H9 (cell line): ENCODE results near the gene ITPR1. TPM values are rescaled to one million over a fixed set of nuclear protein-coding genes. Genes with fewer than 3 reads are reported as not detected.

Experiments used
- DNase-seq: peaks from one replicate; pipeline ENCODE4 v3.0.0-alpha.2; 2017
- H2AFZ ChIP-seq: one replicate; pipeline ENCODE4 v1.6.1; 2013; ENCODE audit warnings: mild to moderate bottlenecking, low read length, control low read depth, moderate library complexity
- H2AK5ac ChIP-seq: 2 replicates; pipeline ENCODE4 v1.6.1; 2013; ENCODE audit warnings: low read length, control low read depth, mixed read lengths; ENCODE audit not compliant: insufficient read length
- H2BK120ac ChIP-seq: one replicate; pipeline ENCODE4 v1.6.1; 2013; ENCODE audit warnings: low read depth, mild to moderate bottlenecking, low read length, control low read depth, inconsistent platforms; ENCODE audit not compliant: poor library complexity, severe bottlenecking
- H2BK12ac ChIP-seq: 2 replicates; pipeline ENCODE4 v1.6.1; 2013; ENCODE audit warnings: low read length, control low read depth, mixed read lengths, low read depth; ENCODE audit not compliant: insufficient read length
- H2BK15ac ChIP-seq: 2 replicates; pipeline ENCODE4 v1.6.1; 2013; ENCODE audit warnings: low read depth, low read length, control low read depth
- H2BK20ac ChIP-seq: one replicate; pipeline ENCODE4 v1.6.1; 2013; ENCODE audit warnings: low read depth, mild to moderate bottlenecking, low read length, control low read depth, inconsistent platforms; ENCODE audit not compliant: poor library complexity, severe bottlenecking
- H2BK5ac ChIP-seq: 2 replicates; pipeline ENCODE4 v1.6.1; 2013; ENCODE audit warnings: low read length, control low read depth, mixed read lengths; ENCODE audit not compliant: insufficient read length
- H3K14ac ChIP-seq: 2 replicates; pipeline ENCODE4 v1.6.1; 2013; ENCODE audit warnings: low read length, control low read depth; ENCODE audit not compliant: insufficient read depth
- H3K18ac ChIP-seq: 2 replicates; pipeline ENCODE4 v1.6.1; 2013; ENCODE audit warnings: low read depth, mild to moderate bottlenecking, mixed read lengths, low read length, control low read depth; ENCODE audit not compliant: insufficient read length
- H3K23ac ChIP-seq: 2 replicates; pipeline ENCODE4 v1.6.1; 2013; ENCODE audit warnings: low read length, control low read depth, mixed read lengths, low read depth; ENCODE audit not compliant: insufficient read length
- H3K23me2 ChIP-seq: 2 replicates; pipeline ENCODE4 v1.6.1; 2013; ENCODE audit warnings: low read depth, mild to moderate bottlenecking, mixed read lengths, low read length, control low read depth; ENCODE audit not compliant: insufficient read length, poor library complexity, severe bottlenecking
- H3K27ac ChIP-seq: 2 replicates; pipeline ENCODE4 v1.5.1; 2013; ENCODE audit warnings: low read length, control low read depth, mixed read lengths, low read depth; ENCODE audit not compliant: insufficient read length
- H3K27me3 ChIP-seq: 2 replicates; pipeline ENCODE4 v1.6.1; 2013; ENCODE audit warnings: low read length, control low read depth, inconsistent platforms; ENCODE audit not compliant: insufficient read depth
- H3K4ac ChIP-seq: 2 replicates; pipeline ENCODE4 v1.6.1; 2013; ENCODE audit warnings: low read depth, mild to moderate bottlenecking, control low read depth, inconsistent platforms, low read length, moderate library complexity
- H3K4me1 ChIP-seq: 2 replicates; pipeline ENCODE4 v1.6.1; 2013; ENCODE audit warnings: low read length, control low read depth, inconsistent platforms; ENCODE audit not compliant: insufficient read depth
- H3K4me2 ChIP-seq: 2 replicates; pipeline ENCODE4 v1.6.1; 2013; ENCODE audit warnings: low read length, control low read depth, mixed read lengths; ENCODE audit not compliant: insufficient read length, insufficient read depth
- H3K56ac ChIP-seq: 2 replicates; pipeline ENCODE4 v1.6.1; 2013; ENCODE audit warnings: low read depth, mild to moderate bottlenecking, mixed read lengths, low read length, control low read depth; ENCODE audit not compliant: insufficient read length
- H3K79me1 ChIP-seq: 2 replicates; pipeline ENCODE4 v1.6.1; 2013; ENCODE audit warnings: low read depth, mild to moderate bottlenecking, moderate library complexity, low read length, control low read depth, inconsistent platforms; ENCODE audit not compliant: insufficient read depth, poor library complexity, severe bottlenecking
- H3K79me2 ChIP-seq: 2 replicates; pipeline ENCODE4 v1.6.1; 2013; ENCODE audit warnings: low read length, control low read depth, inconsistent platforms; ENCODE audit not compliant: insufficient read depth
- H3K9ac ChIP-seq: 2 replicates; pipeline ENCODE4 v1.6.1; 2013; ENCODE audit warnings: low read length, control low read depth, mixed read lengths; ENCODE audit not compliant: insufficient read length; ENCODE audit errors: extremely low read depth
- H3K9me3 ChIP-seq: one replicate; pipeline ENCODE4 v1.6.1; 2013; ENCODE audit warnings: low read depth, low read length, inconsistent platforms; ENCODE audit not compliant: control insufficient read depth
- H3T11ph ChIP-seq: one replicate; pipeline ENCODE4 v1.6.1; 2013; ENCODE audit warnings: mild to moderate bottlenecking, low read length, control low read depth, inconsistent platforms
- H4K20me1 ChIP-seq: one replicate; pipeline ENCODE4 v1.6.1; 2013; ENCODE audit not compliant: control insufficient read depth, insufficient read length, insufficient read depth
- H4K5ac ChIP-seq: 2 replicates; pipeline ENCODE4 v1.6.1; 2013; ENCODE audit warnings: low read depth, mild to moderate bottlenecking, mixed read lengths, low read length, control low read depth; ENCODE audit not compliant: insufficient read length
- H4K8ac ChIP-seq: replicated peaks from 2 replicates; pipeline ENCODE4 v1.6.1; 2013; ENCODE audit warnings: low read length, control low read depth, mixed read lengths, low read depth; ENCODE audit not compliant: insufficient read length
- H4K91ac ChIP-seq: 2 replicates; pipeline ENCODE4 v1.6.1; 2013; ENCODE audit warnings: low read depth, mild to moderate bottlenecking, moderate library complexity, mixed read lengths, low read length, control low read depth; ENCODE audit not compliant: insufficient read length
- H3K27ac Mint-ChIP-seq, 3 experiments: 2 replicates in 2 of 3; 3 replicates in 1 of 3; pipeline ENCODE4 v1.8.0; 2020 to 2021; ENCODE audit warnings: mixed read lengths in 3 of 3, mild to moderate bottlenecking in 1 of 3, moderate library complexity in 1 of 3
- H3K27me3 Mint-ChIP-seq: 2 replicates; pipeline ENCODE4 v1.8.0; 2021; ENCODE audit warnings: low read depth, mild to moderate bottlenecking, moderate library complexity, mixed read lengths
- H3K36me3 Mint-ChIP-seq, 3 experiments: 2 replicates in 2 of 3; 3 replicates in 1 of 3; pipeline ENCODE4 v1.8.0; 2020 to 2021; ENCODE audit warnings: low read depth in 3 of 3, mixed read lengths in 3 of 3; ENCODE audit not compliant: insufficient read depth in 1 of 3
- H3K4me1 Mint-ChIP-seq, 2 experiments: 2 replicates each; pipeline ENCODE4 v1.8.0; 2020; ENCODE audit warnings: mixed read lengths in 2 of 2
- H3K4me3 Mint-ChIP-seq, 2 experiments: 2 replicates in 1 of 2; 3 replicates in 1 of 2; pipeline ENCODE4 v1.8.0; 2020 to 2021; ENCODE audit warnings: mild to moderate bottlenecking in 2 of 2, mixed read lengths in 2 of 2, moderate library complexity in 1 of 2
- H3K9me3 Mint-ChIP-seq, 2 experiments: 2 replicates in 1 of 2; 3 replicates in 1 of 2; pipeline ENCODE4 v1.8.0; 2020; ENCODE audit warnings: mild to moderate bottlenecking in 2 of 2, mixed read lengths in 2 of 2, moderate library complexity in 1 of 2
- WGBS: extraction: QIAGEN DNeasy Blood & Tissue Kit; methylation state at CpG from one replicate; pipeline ENCODE4 v1.1.7; 2013; ENCODE audit warnings: missing lambda C conversion rate, low lambda C conversion rate, mixed read lengths; ENCODE audit not compliant: insufficient read length; ENCODE audit errors: extremely low coverage; 5-methylcytosine and 5-hydroxymethylcytosine counted together
- total RNA-seq: library from RNA; stranded (reverse); gene quantifications from 2 replicates; pipeline ENCODE4 v1.2.1, GENCODE V29; 2021
- TF ChIP-seq, protein P1 (sequence below): fragments of 200-600 bp; sonication (generic); conservative IDR thresholded peaks from 3 replicates; pipeline ENCODE4 v1.8.0; 2021; ENCODE audit warnings: antibody characterized with exemption, mild to moderate bottlenecking

The ITPR1 gene
- total RNA-seq, 1 experiment from 2014 or later = 4.2 TPM

DNA sequence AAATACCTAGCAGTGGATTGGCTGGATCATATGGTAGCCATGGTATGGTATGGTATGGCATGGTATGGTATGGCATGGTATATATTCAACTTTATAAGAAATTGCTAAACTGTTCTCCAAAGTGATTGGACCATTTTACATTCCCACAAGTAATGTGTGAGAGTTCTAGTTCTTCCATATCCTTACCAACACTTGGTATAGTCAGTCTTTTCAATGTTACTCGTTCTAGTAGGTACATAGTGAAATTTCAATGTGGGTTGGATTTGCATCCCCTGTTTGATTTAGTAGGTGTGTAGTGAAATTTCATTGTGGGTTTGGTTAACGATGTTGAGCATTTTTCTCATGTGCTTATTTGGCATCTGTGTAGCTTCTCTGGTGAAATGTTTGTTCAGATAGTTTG, 154.3 kb downstream of the ITPR1 start:
- Histone ChIP-seq H2BK120ac (no peak overlapping the region), H3K4me2 (no peak overlapping the region), H3K9ac (no peak overlapping the region), H3K27me3 (no peaks in the 10 kb centered on the region), H3K14ac (no peak overlapping the region), H3K79me1 (no peaks in the 10 kb centered on the region), H4K5ac (no peak overlapping the region), H2BK20ac (no peak overlapping the region), H4K8ac (no peak overlapping the region), H2BK15ac (no peak overlapping the region), H3K4ac (no peak overlapping the region), H2BK5ac (no peak overlapping the region), H3K27ac (no peak overlapping the region), H3T11ph (no peak overlapping the region), H3K9me3 (no peaks in the 10 kb centered on the region), H3K23ac (no peak overlapping the region), H2AK5ac (no peak overlapping the region), H2AFZ (no peak overlapping the region), H3K23me2 (no peaks in the 10 kb centered on the region), H3K4me1 (no peaks in the 10 kb centered on the region), H3K79me2 (no peaks in the 10 kb centered on the region), H4K20me1 (no peaks in the 10 kb centered on the region), H3K18ac (no peak overlapping the region), H4K91ac (no peak overlapping the region), H2BK12ac (no peak overlapping the region), H3K56ac (no peak overlapping the region)
- no peak overlapping the region for H3K4me3 Mint-ChIP-seq
- no peak overlapping the region for H3K27ac Mint-ChIP-seq
- H3K27me3 Mint-ChIP-seq = no peaks in the 10 kb centered on the region
- no peaks in the 10 kb centered on the region for H3K9me3 Mint-ChIP-seq
- DNase-seq = no peak
- H3K36me3 Mint-ChIP-seq = peaks cover 0 to 2% (median 0%) of the 10 kb centered on the region in 3 experiments; a peak in 1 of 7 replicates
- no peaks in the 10 kb centered on the region for H3K4me1 Mint-ChIP-seq
- WGBS = no CpG with 5 or more reads among the region's 2 CpGs
- TF ChIP-seq, protein P1, sequence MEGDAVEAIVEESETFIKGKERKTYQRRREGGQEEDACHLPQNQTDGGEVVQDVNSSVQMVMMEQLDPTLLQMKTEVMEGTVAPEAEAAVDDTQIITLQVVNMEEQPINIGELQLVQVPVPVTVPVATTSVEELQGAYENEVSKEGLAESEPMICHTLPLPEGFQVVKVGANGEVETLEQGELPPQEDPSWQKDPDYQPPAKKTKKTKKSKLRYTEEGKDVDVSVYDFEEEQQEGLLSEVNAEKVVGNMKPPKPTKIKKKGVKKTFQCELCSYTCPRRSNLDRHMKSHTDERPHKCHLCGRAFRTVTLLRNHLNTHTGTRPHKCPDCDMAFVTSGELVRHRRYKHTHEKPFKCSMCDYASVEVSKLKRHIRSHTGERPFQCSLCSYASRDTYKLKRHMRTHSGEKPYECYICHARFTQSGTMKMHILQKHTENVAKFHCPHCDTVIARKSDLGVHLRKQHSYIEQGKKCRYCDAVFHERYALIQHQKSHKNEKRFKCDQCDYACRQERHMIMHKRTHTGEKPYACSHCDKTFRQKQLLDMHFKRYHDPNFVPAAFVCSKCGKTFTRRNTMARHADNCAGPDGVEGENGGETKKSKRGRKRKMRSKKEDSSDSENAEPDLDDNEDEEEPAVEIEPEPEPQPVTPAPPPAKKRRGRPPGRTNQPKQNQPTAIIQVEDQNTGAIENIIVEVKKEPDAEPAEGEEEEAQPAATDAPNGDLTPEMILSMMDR = no peak
